ENCODE results near the gene SLC36A1.

DNA sequence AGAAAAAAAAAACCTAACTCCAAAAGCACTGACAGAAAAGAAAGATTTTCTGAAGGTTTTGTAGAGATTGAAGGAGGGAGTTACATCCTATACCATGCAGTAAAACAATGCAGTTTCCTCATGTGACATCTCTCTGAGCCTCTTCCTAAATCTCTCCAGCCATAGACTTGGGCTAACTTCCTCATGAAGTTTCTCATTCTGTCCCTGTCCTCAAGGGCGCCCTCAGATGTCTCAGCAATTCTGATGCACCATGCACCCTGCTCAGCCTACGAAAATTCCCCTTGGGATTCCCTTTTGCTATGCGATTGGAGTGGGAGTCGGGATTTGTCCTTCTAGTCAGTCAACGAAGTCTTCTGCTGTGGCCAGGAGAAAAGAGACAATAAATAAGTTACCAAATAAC is 74.8 kb downstream of the SLC36A1 start:
- no peak for TF ChIP-seq BHLHE40 (IDR thresholded peaks at IDR 0.05; ENCODE audit: borderline replicate concordance)
- TF ChIP-seq FOXA1 (IDR thresholded peaks at IDR 0.05) = no peak
- no peak for TF ChIP-seq ZNF384 (IDR thresholded peaks at IDR 0.05)
- no peak for TF ChIP-seq FOXK2 (IDR thresholded peaks at IDR 0.05)
- TF ChIP-seq CTBP1 (IDR thresholded peaks at IDR 0.05; ENCODE audit: borderline replicate concordance) = no peak
- TF ChIP-seq SUZ12 (IDR thresholded peaks at IDR 0.05) = no peak
- TF ChIP-seq LEF1 (IDR thresholded peaks at IDR 0.05; ENCODE audit: borderline replicate concordance) = no peak

All from HEK293T (cell line).